HCT116 (cell line): Measurements from ENCODE around the gene KCNJ16.

Experiments used
- ATF3 ChIP-seq: IDR thresholded peaks from 2 replicates; pipeline ENCODE4 v1.6.1; 2012
- CEBPB ChIP-seq: IDR thresholded peaks from 2 replicates; pipeline ENCODE4 v1.6.1; 2012; ENCODE audit warnings: low read depth
- CTCF ChIP-seq, 3 experiments: fragments of 200-600 bp in 1 of 3; sonication (generic) in 1 of 3; IDR thresholded peaks in 2 of 3; conservative IDR thresholded peaks in 1 of 3; 2 replicates each; pipeline ENCODE4 v1.5.1; 2012 to 2017; ENCODE audit warnings: low read depth in 2 of 3, low read length in 2 of 3, antibody characterized with exemption in 1 of 3, borderline replicate concordance in 1 of 3, control low read depth in 1 of 3, mild to moderate bottlenecking in 1 of 3, mixed read lengths in 1 of 3, mixed run types in 1 of 3, moderate library complexity in 1 of 3; ENCODE audit not compliant: insufficient read depth in 1 of 3
- EGR1 ChIP-seq: IDR thresholded peaks from 2 replicates; pipeline ENCODE4 v1.6.1; 2012; ENCODE audit warnings: low read depth
- EZH2 ChIP-seq: fragments of 200-600 bp; sonication (generic); IDR thresholded peaks from 2 replicates; pipeline ENCODE4 v1.6.1; 2017; ENCODE audit warnings: antibody characterized with exemption, mixed run types
- FOSL1 ChIP-seq: IDR thresholded peaks from 2 replicates; pipeline ENCODE4 v1.6.1; 2012; ENCODE audit warnings: low read depth
- JUND ChIP-seq: IDR thresholded peaks from 2 replicates; pipeline ENCODE4 v1.6.1; 2012
- MAX ChIP-seq: IDR thresholded peaks from 2 replicates; pipeline ENCODE4 v1.6.1; 2012
- POLR2A ChIP-seq: IDR thresholded peaks from 2 replicates; pipeline ENCODE4 v1.7.0; 2011; ENCODE audit warnings: borderline replicate concordance; ENCODE audit not compliant: insufficient read depth, insufficient read length; ENCODE audit errors: extremely low read depth
- POLR2AphosphoS5 ChIP-seq: IDR thresholded peaks from 2 replicates; pipeline ENCODE4 v1.6.1; 2011; ENCODE audit warnings: mild to moderate bottlenecking, low read depth, low read length, moderate library complexity
- SIN3A ChIP-seq: IDR thresholded peaks from 2 replicates; pipeline ENCODE4 v1.6.1; 2012; ENCODE audit warnings: low read depth
- TCF7L2 ChIP-seq: IDR thresholded peaks from 2 replicates; pipeline ENCODE4 v1.7.0; 2011; ENCODE audit warnings: borderline replicate concordance, inconsistent platforms; ENCODE audit not compliant: insufficient read depth, insufficient read length; ENCODE audit errors: extremely low read depth
- ZFX ChIP-seq: fragments of 450-650 bp; IDR thresholded peaks from 2 replicates; pipeline ENCODE4 v1.6.1; 2017

GRCh38 chr17:70168977-70169708 lies 94.1 kb downstream of the KCNJ16 start, which contains the start of gene KCNJ2:
- TF ChIP-seq CTCF (IDR thresholded peaks at IDR 0.05 in 2 of 3, conservative IDR thresholded peaks at IDR 0.05 in 1 of 3; ENCODE audit: borderline replicate concordance in 1 of 3, insufficient read depth in 1 of 3, low read depth in 2 of 3, low read length in 2 of 3) (no peak), ATF3 (no peak), POLR2A (no peak), FOSL1 (no peak), MAX (no peak), POLR2AphosphoS5 (no peak), EZH2 (no peak), TCF7L2 (no peak), SIN3A (no peak), JUND (no peak), EGR1 (no peak), ZFX (no peak), CEBPB (no peak)
